ENCODE data around the gene GALNT18.

The GALNT18 gene

DNA sequence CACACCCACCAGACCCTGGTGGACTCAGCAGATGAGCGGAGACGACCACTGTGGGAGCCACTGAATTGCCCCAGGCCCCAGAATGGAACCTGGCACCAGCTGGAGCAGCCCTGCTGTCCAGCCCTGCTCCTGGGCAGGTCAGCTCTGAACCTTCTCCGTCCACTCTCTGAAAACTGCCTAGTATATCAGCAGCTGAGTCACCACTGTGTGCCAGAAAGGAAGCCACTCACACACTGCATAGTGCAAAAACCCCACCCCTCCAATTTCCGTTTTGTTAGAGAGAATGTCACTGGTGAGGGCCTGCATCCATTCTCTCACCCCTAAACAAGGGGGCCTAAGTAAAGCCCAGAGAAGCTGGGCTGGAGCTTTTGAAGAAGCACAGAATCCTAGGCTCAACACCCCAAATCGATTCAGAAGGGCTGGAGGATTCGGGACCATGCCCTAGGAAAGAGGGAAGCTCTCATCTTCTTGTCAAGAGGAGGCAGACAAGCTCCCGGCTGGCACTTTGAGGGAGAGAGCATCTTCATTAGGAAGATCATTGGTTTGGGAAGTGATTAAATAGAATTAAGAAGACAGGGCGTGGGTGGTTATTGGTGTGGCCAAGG, 44.5 kb downstream of the GALNT18 start:
- no peak for TF ChIP-seq GABPA (IDR thresholded peaks at IDR 0.05; ENCODE audit: low read depth)
- TF ChIP-seq, protein P1, sequence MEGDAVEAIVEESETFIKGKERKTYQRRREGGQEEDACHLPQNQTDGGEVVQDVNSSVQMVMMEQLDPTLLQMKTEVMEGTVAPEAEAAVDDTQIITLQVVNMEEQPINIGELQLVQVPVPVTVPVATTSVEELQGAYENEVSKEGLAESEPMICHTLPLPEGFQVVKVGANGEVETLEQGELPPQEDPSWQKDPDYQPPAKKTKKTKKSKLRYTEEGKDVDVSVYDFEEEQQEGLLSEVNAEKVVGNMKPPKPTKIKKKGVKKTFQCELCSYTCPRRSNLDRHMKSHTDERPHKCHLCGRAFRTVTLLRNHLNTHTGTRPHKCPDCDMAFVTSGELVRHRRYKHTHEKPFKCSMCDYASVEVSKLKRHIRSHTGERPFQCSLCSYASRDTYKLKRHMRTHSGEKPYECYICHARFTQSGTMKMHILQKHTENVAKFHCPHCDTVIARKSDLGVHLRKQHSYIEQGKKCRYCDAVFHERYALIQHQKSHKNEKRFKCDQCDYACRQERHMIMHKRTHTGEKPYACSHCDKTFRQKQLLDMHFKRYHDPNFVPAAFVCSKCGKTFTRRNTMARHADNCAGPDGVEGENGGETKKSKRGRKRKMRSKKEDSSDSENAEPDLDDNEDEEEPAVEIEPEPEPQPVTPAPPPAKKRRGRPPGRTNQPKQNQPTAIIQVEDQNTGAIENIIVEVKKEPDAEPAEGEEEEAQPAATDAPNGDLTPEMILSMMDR (IDR thresholded peaks at IDR 0.05; ENCODE audit: insufficient read depth, low read length) = no peak
- TF ChIP-seq, protein P2, sequence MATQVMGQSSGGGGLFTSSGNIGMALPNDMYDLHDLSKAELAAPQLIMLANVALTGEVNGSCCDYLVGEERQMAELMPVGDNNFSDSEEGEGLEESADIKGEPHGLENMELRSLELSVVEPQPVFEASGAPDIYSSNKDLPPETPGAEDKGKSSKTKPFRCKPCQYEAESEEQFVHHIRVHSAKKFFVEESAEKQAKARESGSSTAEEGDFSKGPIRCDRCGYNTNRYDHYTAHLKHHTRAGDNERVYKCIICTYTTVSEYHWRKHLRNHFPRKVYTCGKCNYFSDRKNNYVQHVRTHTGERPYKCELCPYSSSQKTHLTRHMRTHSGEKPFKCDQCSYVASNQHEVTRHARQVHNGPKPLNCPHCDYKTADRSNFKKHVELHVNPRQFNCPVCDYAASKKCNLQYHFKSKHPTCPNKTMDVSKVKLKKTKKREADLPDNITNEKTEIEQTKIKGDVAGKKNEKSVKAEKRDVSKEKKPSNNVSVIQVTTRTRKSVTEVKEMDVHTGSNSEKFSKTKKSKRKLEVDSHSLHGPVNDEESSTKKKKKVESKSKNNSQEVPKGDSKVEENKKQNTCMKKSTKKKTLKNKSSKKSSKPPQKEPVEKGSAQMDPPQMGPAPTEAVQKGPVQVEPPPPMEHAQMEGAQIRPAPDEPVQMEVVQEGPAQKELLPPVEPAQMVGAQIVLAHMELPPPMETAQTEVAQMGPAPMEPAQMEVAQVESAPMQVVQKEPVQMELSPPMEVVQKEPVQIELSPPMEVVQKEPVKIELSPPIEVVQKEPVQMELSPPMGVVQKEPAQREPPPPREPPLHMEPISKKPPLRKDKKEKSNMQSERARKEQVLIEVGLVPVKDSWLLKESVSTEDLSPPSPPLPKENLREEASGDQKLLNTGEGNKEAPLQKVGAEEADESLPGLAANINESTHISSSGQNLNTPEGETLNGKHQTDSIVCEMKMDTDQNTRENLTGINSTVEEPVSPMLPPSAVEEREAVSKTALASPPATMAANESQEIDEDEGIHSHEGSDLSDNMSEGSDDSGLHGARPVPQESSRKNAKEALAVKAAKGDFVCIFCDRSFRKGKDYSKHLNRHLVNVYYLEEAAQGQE (IDR thresholded peaks at IDR 0.05; ENCODE audit: insufficient replicate concordance, low read depth) = no peak
- no peak for TF ChIP-seq SPI1 (IDR thresholded peaks at IDR 0.05; ENCODE audit: borderline replicate concordance, low read depth)
- TF ChIP-seq POLR2AphosphoS5 (IDR thresholded peaks at IDR 0.05; ENCODE audit: low read depth) = no peak
- Histone ChIP-seq H3K27me3 (ENCODE audit: insufficient read depth, poor library complexity, severe bottlenecking) (no peaks in the 10 kb centered on the region), H3K27ac (replicated peaks) (no peak overlapping the region), H3K4me3 (replicated peaks; ENCODE audit: insufficient read depth, low read length) (no peak overlapping the region)
- no peak for DNase-seq (ENCODE audit: low read depth in 1 of 2, low spot score in 1 of 2)

DNA sequence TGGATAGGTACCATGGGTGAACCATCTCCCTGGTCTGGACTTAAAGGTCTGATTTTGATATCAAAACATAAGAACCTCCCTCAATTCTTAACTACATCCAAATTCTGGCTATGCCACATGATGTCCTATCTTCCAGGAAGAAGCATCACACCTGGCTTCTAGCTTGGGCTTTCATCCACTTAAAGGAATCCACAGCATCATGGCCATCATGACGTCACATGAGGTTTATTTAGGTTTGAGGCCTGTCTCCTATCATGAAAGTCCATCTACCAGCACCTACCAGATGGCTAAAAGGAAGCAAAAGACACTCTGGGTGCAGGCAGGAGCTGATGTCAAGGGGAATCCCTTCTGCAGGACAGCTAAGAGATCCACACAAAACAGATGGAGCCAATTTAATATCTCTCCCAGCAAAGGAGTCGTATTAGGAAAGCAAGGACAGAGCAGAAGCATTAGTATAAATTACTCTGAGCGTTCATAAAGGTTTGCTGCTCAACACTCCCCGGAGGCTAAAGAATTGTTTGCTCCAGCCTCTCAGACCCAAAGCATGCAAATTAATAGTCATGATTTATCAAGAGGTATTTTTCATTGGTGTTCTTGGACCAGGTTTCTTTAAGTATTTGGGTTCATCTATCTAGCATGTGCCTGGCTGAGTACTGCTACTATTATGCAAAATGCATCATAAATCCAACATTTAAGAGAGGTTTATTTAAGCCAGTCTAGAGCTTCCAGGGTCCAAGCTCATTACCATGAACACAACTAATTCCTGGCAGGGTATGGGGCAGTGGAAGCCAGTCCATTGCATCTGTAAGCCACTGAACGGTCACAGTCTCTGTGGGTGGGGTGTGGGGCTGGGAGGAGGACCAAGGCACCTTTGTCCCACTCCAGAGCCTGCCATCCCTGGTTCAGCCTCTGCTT, 47.2 kb downstream of the GALNT18 start:
- Histone ChIP-seq H3K4me3 (replicated peaks; ENCODE audit: insufficient read depth, low read length) (no peak overlapping the region), H3K27me3 (ENCODE audit: insufficient read depth, poor library complexity, severe bottlenecking) (no peaks in the 10 kb centered on the region), H3K27ac (replicated peaks) (no peak overlapping the region)
- no peak for TF ChIP-seq GABPA (IDR thresholded peaks at IDR 0.05; ENCODE audit: low read depth)
- TF ChIP-seq SPI1 (IDR thresholded peaks at IDR 0.05; ENCODE audit: borderline replicate concordance, low read depth) = no peak
- TF ChIP-seq, protein P2 (IDR thresholded peaks at IDR 0.05; ENCODE audit: insufficient replicate concordance, low read depth) = no peak
- TF ChIP-seq, protein P1 (IDR thresholded peaks at IDR 0.05; ENCODE audit: insufficient read depth, low read length) = no peak
- TF ChIP-seq POLR2AphosphoS5 (IDR thresholded peaks at IDR 0.05; ENCODE audit: low read depth) = no peak
- no peak for DNase-seq (ENCODE audit: low read depth in 1 of 2, low spot score in 1 of 2)

DNA sequence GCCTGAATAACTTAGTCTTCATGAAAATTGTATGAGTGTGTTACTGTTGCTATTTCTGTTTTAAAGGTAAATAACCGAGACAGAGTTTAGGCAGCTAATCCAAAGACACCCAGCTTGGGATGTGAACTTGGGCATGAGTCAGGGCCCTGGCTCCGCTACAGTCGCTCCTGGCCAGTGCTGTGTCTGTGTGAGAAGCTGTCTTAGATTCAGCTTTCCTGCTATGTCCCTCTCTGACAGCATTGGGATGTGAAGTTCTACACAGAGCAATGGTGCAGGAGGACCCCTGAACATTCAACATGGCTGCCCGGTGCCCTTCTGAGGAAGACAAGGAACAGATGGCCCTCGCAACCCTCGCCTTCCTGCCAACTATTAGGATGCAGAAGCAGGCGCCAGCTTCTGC, 49.4 kb downstream of the GALNT18 start:
- DNase-seq (ENCODE audit: low read depth in 1 of 2, low spot score in 1 of 2) = no peak
- Histone ChIP-seq H3K27me3 (ENCODE audit: insufficient read depth, poor library complexity, severe bottlenecking) (no peaks in the 10 kb centered on the region), H3K27ac (replicated peaks) (no peak overlapping the region), H3K4me3 (replicated peaks; ENCODE audit: insufficient read depth, low read length) (no peak overlapping the region)
- TF ChIP-seq GABPA (IDR thresholded peaks at IDR 0.05; ENCODE audit: low read depth) (no peak), POLR2AphosphoS5 (IDR thresholded peaks at IDR 0.05; ENCODE audit: low read depth) (no peak), SPI1 (IDR thresholded peaks at IDR 0.05; ENCODE audit: borderline replicate concordance, low read depth) (no peak)
- TF ChIP-seq, protein P1 (IDR thresholded peaks at IDR 0.05; ENCODE audit: insufficient read depth, low read length) = no peak
- TF ChIP-seq, protein P2 (IDR thresholded peaks at IDR 0.05; ENCODE audit: insufficient replicate concordance, low read depth) = no peak
